ENCODE measurements around the gene CMIP. TPM values are rescaled to one million over a fixed set of nuclear protein-coding genes. Genes with fewer than 3 reads are reported as not detected.

CMIP gene
- polyA plus RNA-seq, 3 donors = 0.85 to 61.9 (median 0.93) TPM

- Histone ChIP-seq H3K27me3 (ENCODE audit: control insufficient read depth in 2 of 2, insufficient read depth in 2 of 2, low read length in 2 of 2) (no peaks in the 10 kb centered on the region), H2AFZ (ENCODE audit: insufficient read depth, low read depth, low read length, poor library complexity, severe bottlenecking) (no peak overlapping the region), H3K27ac (ENCODE audit: low read depth in 1 of 2, low read length in 2 of 2) (peak overlapping the region in 1 of 2 donors; percentile 14), H3K36me3 (replicated peaks in 1 of 2; ENCODE audit: control insufficient read depth in 1 of 2, insufficient read depth in 2 of 2, low read length in 2 of 2) (peaks cover 0 to 15% of the 10 kb centered on the region in 2 donors), H3K79me2 (ENCODE audit: insufficient read depth, low read length) (peaks cover 92% of the 10 kb centered on the region), H3K4me1 (ENCODE audit: control insufficient read depth in 1 of 2, insufficient read depth in 2 of 2, low read length in 2 of 2) (no peaks in the 10 kb centered on the region), H3K4me3 (replicated peaks in 1 of 3; ENCODE audit: low read depth in 2 of 3, low read length in 3 of 3) (no peak overlapping the region), H3K9ac (ENCODE audit: insufficient read depth, low read length, poor library complexity, severe bottlenecking) (no peak overlapping the region), H4K20me1 (ENCODE audit: insufficient read depth, low read length) (peaks cover 100% of the 10 kb centered on the region), H3K4me2 (replicated peaks; ENCODE audit: extremely low read depth, low read length, poor library complexity, severe bottlenecking) (no peak overlapping the region), H3K9me3 (replicated peaks in 1 of 2; ENCODE audit: control insufficient read depth in 1 of 2, insufficient read depth in 1 of 2, low read length in 2 of 2) (no peaks in the 10 kb centered on the region)
- WGBS (ENCODE audit: insufficient coverage) = 92% methylated on average over 2 of the region's 5 CpGs
- DNase-seq = no peak
- intact Hi-C loops (cut with micrococcal nuclease) = no loop called here
- peaks cover 30% of the 10 kb centered on the region for H3K4me1 Mint-ChIP-seq
- no peaks in the 10 kb centered on the region for H3K27me3 Mint-ChIP-seq (ENCODE audit: low read depth in 3 of 3)
- H3K9me3 Mint-ChIP-seq = no peaks in the 10 kb centered on the region
- H3K27ac Mint-ChIP-seq = peak overlapping the region in 2 of 7 donors; percentile 39 to 46
- no peak overlapping the region for H3K4me3 Mint-ChIP-seq
- no peak for TF ChIP-seq CTCF (IDR thresholded peaks at IDR 0.05)
- peaks cover 16 to 20% of the 10 kb centered on the region in 2 donors for H3K36me3 Mint-ChIP-seq
Observed at GRCh38 chr16:81597079-81597658, 152.6 kb downstream of the CMIP start.

- Mint-ChIP-seq H3K4me1 (peaks cover 30% of the 10 kb centered on the region), H3K27ac (peak overlapping the region in 5 of 7 donors; percentile 39 to 75 (median 53)), H3K9me3 (peaks cover 0 to 2% (median 0%) of the 10 kb centered on the region in 7 donors), H3K27me3 (ENCODE audit: low read depth in 3 of 3) (no peaks in the 10 kb centered on the region), H3K36me3 (peaks cover 13% of the 10 kb centered on the region in 2 donors), H3K4me3 (no peak overlapping the region)
- Histone ChIP-seq H3K27me3 (ENCODE audit: control insufficient read depth in 2 of 2, insufficient read depth in 2 of 2, low read length in 2 of 2) (no peaks in the 10 kb centered on the region), H3K27ac (ENCODE audit: low read depth in 1 of 2, low read length in 2 of 2) (no peak overlapping the region), H3K4me3 (replicated peaks in 1 of 3; ENCODE audit: low read depth in 2 of 3, low read length in 3 of 3) (no peak overlapping the region), H3K36me3 (replicated peaks in 1 of 2; ENCODE audit: control insufficient read depth in 1 of 2, insufficient read depth in 2 of 2, low read length in 2 of 2) (peaks cover 0 to 15% of the 10 kb centered on the region in 2 donors), H4K20me1 (ENCODE audit: insufficient read depth, low read length) (peaks cover 100% of the 10 kb centered on the region), H3K79me2 (ENCODE audit: insufficient read depth, low read length) (peaks cover 92% of the 10 kb centered on the region), H3K4me2 (replicated peaks; ENCODE audit: extremely low read depth, low read length, poor library complexity, severe bottlenecking) (no peak overlapping the region), H3K4me1 (ENCODE audit: control insufficient read depth in 1 of 2, insufficient read depth in 2 of 2, low read length in 2 of 2) (no peaks in the 10 kb centered on the region), H3K9me3 (replicated peaks in 1 of 2; ENCODE audit: control insufficient read depth in 1 of 2, insufficient read depth in 1 of 2, low read length in 2 of 2) (no peaks in the 10 kb centered on the region), H3K9ac (ENCODE audit: insufficient read depth, low read length, poor library complexity, severe bottlenecking) (no peak overlapping the region), H2AFZ (ENCODE audit: insufficient read depth, low read depth, low read length, poor library complexity, severe bottlenecking) (no peak overlapping the region)
- no peak for TF ChIP-seq CTCF (IDR thresholded peaks at IDR 0.05)
- WGBS (ENCODE audit: insufficient coverage) = 84% methylated on average over 11 of the region's 12 CpGs
- intact Hi-C loops (cut with micrococcal nuclease) = no loop called here
- no peak for DNase-seq
Observed at GRCh38 chr16:81598083-81598482, 153.5 kb downstream of the CMIP start.

Measured in CD14-positive monocyte (primary cell).